ENCODE results near the gene USP48.

Gene USP48

DNA sequence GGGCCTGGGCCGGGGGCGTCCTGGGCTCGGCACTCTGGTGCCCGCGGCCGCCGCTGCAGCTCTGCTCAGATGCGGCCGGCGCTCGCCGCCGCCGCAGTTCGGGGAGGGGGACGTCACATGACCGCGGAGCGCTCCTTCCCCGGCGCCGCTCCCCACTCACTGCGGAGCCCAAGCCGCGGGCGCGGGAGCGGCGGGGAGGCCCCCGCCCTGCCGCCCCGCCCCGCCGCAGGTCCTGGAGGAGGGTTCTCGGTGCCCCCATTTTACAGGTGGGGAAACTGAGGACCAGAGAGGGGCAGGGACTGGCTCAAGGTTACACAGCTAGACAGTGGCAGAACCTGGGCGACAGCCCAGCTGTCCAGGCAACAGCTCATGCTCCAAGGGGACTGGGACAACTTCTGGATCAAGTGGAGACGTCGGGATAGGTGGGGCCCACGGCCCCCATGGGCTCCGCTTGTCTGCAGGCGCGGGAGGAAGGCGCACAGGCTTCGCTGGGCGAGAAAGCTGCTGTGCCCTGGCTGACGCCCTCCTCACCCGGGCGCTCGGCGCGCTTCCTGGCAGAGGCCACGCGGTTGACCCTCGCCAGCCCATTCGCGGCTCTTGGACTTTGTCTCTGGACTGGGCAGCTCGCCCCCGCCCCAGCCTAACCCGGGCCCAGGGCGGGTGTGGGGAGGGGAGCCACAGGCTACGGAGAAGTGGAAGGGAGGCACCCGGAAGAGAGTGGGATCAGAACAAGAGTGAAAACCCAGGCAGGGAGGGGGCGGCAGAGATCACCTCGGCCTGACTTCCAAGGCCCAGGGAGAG is 113.5 kb downstream of the USP48 start, which contains the start of gene RAP1GAP:
TSS of gene RAP1GAP (minus strand) at position 100 of the 801 bp plus-strand sequence. CDS start 49,325 bp downstream, outside the sequence.
- peak in 1 of 2 donors; percentile 25 for DNase-seq (ENCODE audit: low read depth in 2 of 2)

DNA sequence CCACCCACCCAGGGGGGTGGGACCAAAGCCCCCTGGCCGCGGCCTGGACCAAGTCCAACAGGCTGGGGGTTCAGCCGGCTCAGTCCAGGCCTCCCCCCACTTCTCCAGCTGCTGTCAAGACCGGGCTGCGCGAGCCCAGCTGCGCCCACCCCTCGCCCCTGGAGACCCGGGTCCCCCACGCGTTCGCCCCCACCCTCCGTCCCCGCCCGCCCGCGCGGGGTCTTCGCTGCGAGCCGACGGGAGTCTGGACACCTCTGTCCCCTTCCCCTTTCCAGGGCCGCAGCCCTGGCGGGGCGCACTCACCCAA is 114.0 kb downstream of the USP48 start:
- no peak for DNase-seq (ENCODE audit: low read depth in 2 of 2)

DNA sequence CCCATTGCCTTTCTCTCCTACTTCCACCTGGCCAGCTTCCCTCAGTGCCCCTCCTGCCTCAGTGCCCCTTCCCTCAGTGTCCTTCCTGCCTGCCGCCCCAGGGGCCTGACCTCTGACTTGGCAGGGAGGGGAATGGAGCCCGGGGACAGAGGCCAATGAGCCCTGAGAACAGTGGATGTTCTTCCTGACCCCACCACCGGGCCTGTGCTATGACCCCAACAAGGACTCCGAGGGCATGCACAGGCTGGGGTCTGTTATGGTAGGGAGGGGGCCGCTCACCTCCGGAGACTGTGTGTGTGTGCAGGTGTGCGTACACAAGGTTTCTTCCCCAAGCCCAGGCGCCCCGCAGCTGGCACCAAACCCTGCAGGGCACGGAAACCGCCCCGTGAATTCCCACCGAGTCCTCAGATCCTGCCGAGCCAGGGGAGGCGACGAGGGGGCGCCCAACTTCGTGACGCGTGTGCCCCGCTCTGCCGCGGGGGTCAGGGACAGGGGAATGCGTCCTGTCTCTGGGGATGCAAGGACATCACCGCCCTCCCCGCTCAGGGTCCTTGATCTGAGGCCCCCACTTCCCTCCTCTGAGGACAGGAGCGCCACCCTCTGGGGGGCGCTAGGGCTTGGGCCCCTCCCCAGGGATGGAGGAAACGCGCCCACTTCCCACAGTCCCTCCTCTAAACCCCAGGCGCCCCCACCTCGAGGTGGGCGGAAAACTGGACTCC is 114.6 kb downstream of the USP48 start:
- no peak for DNase-seq (ENCODE audit: low read depth in 2 of 2)

DNA sequence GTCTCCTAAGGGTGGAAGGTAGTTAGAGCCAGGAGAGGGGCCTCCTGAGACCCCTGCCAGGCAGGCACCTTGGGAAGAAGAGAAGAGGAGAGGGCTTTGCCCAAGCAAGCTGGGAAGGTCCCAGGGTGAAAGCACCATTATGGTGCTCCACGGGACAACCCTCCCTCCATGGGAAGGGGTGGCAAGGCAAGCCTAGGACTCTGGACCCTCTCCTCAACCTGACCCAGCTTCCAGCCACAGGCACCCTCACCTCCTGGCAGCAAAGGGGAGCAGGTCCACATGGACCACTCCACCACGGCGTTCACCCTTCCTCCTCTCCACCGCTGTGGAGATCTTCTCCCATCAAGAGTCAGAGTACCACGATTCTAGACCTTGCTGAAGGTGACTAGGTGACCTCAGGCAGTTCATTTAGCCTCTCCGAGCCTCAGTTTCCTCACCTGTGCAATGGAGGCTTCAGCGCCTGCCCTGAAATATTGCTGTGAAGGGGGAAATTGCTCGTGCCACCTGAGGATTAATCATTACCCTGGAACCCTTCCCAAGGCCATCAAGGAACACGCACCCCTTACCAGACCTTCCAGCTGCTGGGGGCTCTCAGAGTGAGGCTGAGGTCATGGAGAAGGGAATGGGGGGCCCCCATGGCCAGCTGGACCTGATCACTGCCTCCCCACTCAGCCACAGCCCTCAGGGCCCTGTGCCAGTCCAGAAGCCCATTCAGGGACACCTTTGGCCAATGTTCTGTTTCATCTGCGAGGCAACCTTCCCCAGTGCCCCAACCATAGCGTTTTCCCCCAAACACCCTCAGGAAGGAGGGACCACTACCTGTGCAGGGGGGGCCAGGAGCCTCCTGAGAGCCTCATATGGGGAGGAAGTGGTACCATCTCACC is 115.4 kb downstream of the USP48 start:
- no peak for DNase-seq (ENCODE audit: low read depth in 2 of 2)

DNA sequence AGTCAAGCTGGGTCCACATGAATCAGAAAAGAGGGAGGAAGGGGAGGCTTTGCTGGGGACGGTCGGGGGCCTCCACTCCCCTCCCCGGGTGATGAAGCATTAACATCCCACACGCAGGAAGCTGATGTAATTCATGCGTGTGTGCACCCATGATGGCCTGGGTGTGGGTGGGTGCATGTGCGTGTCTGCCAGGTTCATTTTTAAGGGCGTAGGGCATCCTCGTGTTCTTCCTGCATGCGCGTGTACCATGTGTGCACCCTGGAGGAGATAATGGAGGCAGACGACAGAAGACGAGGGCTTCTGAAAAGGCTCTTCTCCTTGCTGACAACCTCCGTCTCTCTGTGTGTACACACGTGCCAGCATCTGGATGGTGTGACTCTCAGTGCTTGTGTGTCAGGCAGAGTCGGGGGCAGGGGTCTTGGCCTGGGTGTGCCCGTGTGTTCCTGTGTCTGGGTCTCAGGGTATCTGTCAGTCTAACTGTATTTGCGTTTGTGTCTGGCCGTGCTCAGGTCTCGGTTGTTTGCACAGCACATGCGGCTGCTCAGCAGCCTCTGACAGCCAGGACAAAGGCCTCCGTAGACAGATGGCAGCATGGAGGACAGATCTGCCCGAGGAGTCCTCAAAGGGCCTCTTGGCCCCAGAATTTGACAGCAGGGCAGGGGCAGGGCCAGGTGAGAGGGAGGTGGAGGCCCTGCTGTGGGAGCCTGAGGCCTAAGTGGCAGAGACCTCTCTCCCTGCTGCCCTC is 116.2 kb downstream of the USP48 start:
- DNase-seq (ENCODE audit: low read depth in 2 of 2), result no peak

DNA sequence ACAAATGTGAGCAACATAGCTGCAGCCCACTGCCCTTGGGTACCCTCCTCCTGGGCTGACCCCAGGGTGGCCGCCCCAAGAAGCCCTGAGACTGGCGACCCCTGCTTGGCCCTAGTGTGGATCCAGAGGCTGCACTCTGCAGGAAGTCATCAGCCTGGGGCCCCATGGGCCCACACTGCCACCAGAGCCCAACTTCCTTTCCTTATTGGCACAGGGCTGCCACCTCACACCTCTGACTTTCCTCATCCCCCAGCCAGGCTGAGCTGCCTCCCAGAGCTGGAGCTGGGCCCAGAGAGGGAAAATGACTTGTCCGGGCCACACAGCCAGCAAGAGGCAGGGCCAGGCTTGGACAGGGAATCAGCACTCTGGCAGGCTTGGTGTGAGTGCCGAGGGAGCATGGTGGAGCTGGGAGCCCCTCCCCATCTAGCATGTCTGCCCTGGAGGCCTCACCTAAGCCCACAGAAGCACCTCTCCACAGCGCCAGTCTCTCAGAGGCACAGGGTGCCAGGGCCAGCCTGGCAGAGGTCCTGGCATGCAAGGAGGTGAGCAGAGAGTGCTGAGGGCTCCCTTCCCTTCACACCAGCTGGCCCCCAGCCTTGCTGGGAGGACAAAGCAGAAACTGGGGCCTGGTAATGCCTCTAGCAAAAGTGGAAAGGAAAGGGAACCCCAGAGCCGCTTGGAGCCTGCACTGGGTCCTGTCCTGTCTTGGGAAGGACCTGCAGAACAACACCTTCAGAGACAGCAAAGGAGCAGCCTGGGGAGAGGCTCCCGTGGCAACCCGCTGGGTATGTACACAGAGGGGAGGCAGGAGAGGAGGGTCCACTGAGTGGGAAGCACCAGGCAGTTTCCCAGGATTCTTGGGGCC is 117.0 kb downstream of the USP48 start:
- no peak for DNase-seq (ENCODE audit: low read depth in 2 of 2)

DNA sequence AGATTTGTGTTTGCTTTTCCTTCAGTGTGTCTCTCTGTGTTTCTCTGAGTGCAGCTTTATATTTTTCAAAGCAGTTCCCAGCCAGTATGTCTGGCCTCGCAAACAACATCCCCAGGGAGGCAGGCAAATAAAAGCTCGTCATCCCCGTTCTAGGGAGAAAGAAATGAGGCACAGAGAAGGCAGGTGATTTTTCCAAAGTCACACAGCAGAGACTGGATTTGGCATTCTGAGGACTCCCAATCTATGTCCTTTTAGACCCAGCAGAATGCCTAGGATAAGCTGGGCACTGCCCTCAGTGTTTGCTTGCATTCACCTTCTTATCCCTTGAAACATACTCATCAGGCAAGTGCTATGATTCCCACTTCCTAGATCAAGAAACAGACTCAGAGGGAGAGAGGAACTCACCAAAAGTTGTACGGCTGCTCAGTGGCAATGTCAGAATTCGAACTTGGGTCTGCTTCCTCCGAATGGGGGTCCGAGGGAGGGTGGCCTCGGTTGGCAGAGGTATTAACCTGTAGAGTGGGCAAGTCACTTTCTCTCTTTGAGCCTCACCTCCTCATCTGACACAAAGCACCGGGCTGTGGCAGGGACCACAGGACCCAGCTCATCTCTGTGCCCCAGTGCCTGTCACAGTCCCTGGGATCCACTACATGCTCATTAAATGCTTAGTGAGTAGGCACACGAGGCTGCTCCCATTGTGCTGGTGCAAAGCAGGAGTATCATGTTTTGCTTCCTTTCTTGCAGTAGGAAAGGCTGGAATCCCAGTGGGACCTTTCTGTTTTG is 118.0 kb downstream of the USP48 start:
- DNase-seq (ENCODE audit: low read depth in 2 of 2), result no peak

DNA sequence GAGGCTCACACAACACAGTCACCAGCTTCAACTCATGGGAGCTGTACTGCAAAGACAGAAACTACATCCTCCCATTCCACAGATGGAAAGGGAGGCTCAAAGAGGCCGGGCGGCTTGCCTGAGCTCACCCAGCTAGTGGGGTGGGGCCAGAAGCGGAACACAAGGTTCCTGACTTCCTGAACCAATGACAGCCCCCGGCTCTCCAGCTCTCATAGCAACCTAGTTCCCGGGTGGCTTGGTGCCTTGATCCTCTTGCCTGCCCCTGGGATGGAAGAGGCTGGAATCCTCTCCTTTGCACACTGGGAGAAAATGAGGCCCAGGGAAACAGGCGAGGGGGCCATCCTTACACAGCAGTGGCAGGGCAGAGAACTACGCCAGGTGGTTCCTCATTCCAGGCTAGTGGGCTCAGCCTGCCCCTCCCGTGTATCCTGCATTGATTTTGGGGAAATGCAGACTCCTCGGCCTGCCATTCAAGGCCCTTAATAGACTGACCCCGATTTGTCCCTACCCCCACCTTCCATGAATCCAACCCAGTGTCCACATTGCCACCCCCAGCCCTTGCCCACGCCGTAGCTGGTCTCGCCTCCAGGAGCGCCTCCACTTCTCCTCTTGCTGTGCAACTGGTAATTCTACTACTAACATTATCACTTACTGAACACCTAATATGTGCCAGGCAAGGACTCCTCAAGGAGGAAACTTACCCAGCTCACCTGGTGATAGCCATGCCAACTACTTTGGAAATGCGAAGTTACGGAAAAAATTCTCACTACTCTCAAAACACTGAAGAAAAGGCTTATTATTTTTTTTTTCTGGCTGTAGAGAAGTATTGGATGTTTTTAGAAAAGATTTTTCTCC is 118.8 kb downstream of the USP48 start:
- no peak for DNase-seq (ENCODE audit: low read depth in 2 of 2)

DNA sequence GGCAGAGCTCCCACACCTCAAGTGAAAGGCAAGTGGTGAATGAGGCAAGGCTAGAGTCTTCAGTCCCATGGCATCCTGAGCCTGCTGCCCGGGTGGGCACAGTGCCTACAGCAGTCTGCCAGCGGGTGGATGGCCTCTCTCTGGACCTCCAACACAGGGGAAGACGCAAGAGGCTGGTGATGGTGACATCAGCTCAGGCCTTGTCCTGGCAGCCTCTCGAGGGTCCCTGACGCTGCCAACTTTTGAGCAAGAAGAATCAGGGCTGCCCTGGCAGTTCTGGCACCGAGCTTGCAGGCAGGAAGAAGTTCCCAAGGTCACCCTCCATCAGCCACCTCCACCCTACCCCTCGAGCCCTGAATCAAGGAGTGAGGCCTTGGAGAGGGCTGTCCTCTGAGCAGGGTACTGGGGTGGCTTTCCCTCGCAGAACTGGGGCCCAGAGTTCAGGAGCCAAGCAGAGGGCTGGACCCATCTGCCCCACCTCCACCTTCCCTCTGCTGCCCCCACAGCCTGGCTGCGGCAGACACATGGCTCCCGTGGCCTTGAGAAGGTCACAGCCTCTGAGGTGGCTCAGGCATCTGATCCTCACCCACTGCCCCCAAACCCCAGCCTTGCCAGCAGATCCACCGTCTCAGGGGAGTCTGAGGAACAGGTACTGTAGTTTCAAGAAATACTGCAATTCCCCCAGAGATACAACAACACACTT is 119.5 kb downstream of the USP48 start:
- no peak for DNase-seq (ENCODE audit: low read depth in 2 of 2)

DNA sequence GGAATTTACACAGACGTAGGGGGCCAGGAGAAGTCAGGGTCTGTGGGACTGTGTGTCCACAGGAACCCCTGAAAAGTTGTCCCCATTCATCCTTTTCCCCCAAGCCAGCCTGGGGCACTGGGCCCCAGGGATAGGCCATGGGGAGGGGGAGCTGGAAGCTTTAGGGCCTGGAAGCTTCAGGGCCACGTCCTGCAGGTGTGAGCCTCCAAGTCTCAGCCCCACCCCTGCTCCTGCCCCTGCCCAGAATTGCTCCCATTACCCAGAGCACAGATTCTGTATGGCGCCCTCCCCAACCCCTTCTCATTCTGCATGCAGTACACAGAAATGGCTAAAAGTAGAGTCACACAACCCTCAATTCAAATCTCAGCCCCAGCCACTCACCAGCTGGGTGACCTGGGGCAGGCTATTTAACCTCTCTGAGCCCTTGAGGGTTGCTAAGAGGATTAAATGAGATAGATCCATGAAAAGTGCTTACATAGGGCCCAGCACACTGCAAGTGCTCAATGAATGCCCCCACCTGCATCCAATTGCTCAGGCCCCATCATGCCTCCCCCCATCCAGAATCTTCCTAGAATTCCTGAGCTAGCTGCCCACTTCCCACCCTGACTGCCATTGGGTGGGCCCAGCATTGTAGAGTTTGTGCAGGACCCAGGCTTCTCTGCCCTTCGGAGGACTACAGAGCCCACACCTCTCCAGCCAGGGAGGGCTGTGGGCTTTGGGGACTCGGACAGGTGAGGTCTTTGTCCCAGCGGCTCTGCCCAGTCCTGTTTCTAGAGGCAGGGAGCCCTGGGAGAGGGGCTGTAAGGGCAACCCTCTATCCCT is 120.3 kb downstream of the USP48 start:
- no peak for DNase-seq (ENCODE audit: low read depth in 2 of 2)

DNA sequence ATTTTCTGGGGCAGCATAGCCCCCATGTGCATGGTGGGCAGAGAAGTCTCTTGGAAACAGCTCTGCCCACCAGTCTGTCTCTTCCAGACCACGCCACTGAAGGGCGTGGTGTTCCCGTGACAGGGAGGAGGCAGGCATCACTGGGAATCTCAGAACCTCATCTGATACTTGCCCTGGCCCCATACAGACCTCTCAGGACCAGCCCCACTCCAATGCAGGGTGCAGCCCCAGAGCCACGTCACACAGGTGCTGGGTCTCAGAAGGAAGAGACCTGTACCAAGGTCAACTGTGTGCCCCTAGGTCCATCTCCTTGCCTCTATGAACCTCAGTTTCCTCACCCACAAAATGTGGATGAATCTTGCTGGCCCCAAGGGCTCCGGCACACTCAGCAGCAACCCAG is 121.1 kb downstream of the USP48 start:
- no peak for DNase-seq (ENCODE audit: low read depth in 2 of 2)

DNA sequence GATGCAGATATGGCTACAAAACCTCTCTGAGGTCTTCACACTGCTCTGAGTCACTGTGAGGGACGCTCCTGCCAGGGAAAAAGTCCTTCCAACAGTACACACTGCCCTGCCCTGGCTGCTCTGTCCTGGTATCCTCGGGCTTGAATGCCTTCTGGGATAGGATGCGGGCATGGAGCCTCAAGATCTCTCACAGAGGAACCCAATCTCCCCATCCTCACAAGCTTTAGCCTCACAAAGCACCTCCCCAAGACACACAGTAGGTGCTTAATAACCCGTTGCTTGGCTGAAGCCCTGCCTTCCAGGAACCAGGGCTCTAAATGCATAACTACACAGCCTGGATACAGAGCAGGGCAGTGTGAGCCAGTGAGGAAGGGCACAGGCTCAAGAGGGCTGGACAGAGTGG is 123.0 kb downstream of the USP48 start:
- DNase-seq (ENCODE audit: low read depth in 2 of 2), result no peak

DNA sequence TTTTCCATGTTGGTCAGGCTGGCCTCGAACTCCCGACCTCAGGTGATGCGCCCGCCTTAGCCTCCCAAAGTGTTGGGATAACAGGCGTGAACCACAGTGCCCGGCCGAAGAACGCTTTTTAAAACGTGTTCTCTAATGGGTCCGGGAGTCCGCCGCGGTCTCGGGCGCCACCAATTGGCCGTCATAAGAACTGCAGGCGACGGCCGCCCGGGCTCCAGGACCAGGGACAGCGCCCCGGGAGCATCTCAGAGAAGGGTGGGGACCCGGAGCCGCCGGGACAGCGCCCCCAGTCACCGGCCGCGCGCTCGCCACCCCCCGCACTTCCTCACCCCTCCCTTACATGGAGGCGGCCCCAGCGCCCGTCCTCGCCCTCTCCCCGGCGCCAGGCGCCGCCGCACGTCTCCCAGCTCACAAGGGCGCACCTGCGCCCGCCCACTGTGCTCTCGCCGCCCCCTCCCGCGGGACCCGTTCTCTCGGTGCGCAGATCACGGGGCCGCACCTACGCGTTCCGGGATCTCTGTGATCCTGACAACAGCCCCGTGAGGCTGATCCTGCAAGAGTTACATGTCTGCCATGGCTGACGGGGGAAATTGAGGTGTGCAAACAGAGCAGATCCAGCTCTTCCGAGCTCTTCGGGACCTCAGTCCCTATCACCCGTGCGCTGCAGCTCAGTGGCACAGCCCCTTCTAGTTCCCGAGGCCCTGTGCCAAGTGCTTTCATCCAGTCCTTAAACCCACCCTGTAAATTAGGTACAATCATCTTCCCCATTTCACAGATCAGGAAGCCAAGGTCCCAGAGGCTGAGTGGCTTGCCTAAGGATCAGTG is 123.6 kb downstream of the USP48 start:
- DNase-seq (ENCODE audit: low read depth in 2 of 2), result peak; percentile 65 to 68

DNA sequence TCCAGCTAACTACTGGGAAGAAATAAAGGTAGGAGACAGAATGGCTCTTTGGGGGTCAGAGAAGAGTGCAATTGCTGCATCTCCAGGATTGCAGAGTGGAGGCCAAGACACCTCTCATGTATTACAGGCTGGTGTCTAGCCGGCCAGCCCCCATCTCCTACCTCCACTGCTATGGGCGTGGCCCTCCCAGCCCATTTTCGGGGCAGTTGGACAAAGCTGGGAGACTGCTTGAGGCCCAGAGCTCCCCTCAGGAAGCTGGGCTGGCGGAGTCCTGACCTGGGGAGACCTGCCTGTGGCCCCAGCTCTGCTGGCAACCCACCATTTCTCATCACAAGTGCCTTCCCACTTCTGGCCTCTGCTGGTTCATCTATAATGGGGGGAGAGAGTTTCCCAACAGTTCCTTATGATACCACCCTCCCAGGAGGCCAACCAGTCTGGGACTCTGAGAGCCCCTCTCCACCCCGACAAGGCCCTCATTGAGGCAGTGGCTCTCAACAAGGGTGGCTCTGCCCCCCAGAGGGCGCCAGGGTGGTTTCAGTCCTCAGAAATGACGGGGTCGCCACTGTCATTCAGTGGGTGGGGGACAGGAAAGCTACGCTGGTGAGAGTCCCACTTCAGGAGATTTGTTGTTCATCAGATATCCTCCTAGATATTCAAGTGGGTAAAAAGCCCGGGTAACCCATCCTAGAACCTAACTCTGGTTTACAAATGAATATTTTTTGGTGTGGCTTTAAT is 125.3 kb downstream of the USP48 start:
- DNase-seq (ENCODE audit: low read depth in 2 of 2), result no peak

DNA sequence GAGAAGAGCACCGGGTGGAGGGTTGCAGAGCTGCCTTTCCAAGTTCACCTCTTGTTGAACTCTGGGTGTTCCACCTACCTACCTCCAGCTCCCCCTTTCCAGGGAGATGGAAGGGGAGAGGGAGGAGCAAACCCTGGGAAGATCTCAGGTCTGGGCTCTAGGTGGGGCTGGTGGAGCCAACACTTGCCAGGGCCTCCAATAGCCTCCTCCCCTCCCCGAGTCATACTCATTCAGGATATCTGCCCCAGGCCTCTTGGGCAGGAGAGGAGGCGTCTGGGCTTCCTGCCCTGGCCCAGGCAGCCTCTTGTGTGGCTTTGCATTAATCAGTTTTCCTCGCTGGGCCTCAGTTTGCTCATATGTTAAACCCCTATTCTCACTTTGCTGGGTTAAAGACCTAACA is 127.2 kb downstream of the USP48 start:
- no peak for DNase-seq (ENCODE audit: low read depth in 2 of 2)

DNA sequence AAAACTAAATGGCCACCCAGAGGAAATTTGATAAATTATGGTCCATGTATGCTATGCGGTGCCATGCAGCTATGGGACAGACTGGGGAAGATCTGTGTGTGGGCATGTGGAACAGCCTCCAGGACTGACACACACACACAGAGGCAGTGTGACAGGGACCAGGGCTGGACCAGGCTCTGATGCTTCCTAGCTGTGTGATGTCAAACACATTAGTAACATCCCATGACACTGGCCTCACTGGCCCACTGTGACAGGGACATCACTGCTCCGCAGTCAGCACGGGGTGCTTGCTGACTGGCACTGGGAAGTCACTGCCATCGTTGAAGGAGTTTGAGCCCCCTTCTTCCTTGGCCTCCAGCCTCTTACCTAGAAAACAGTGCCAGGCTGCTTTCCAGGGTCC is 127.7 kb downstream of the USP48 start:
- DNase-seq (ENCODE audit: low read depth in 2 of 2), result no peak
